SK-N-SH (cell line): ENCODE measurements around the gene AK6. TPM values are rescaled to one million over a fixed set of nuclear protein-coding genes. Genes with fewer than 3 reads are reported as not detected.

Experiments used
- CTCF ChIA-PET: fragments of 300-600, 350-600 bp; formaldehyde crosslinking; extraction: SDS; loops from one replicate; lab custom pipeline; 2021; lab: Yijun Ruan, JAX
- POLR2A ChIA-PET: fragments of 350-600 bp; sonication (Branson Sonifier 250); formaldehyde crosslinking; extraction: SDS; loops from one replicate; lab custom pipeline; 2020; ENCODE audit warnings: antibody characterized with exemption, inconsistent platforms; lab: Yijun Ruan, JAX
- DNase-seq: peaks from one replicate; pipeline ENCODE4 v3.0.0; 2012
- H2AFZ ChIP-seq: fragments of 200-600 bp; sonication (generic); 2 replicates; pipeline ENCODE4 v1.8.1; 2016; ENCODE audit warnings: antibody characterized with exemption, mild to moderate bottlenecking, low read depth
- H3F3A ChIP-seq: fragments of 200-600 bp; sonication (generic); replicated peaks from 2 replicates; pipeline ENCODE3; 2016; ENCODE audit warnings: antibody characterized with exemption, mild to moderate bottlenecking; ENCODE audit not compliant: insufficient read depth
- H3K27ac ChIP-seq, 2 experiments: fragments of 200-500 bp in 1 of 2; fragments of 200-600 bp in 1 of 2; sonication (Bioruptor generic) in 1 of 2; sonication (generic), shearing (Covaris generic) in 1 of 2; 2 replicates each; pipeline versions ENCODE4 v1.5.1 to v1.6.1; 2014 to 2016; ENCODE audit warnings: low read depth in 2 of 2, inconsistent platforms in 1 of 2, low read length in 1 of 2, mild to moderate bottlenecking in 1 of 2, mixed read lengths in 1 of 2
- H3K27me3 ChIP-seq: fragments of 200-600 bp; sonication (generic), shearing (Covaris generic); 2 replicates; pipeline ENCODE4 v1.6.1; 2016; ENCODE audit warnings: mixed run types; ENCODE audit not compliant: insufficient read depth
- H3K36me3 ChIP-seq, 2 experiments: fragments of 200-500 bp in 1 of 2; fragments of 200-600 bp in 1 of 2; sonication (Bioruptor generic) in 1 of 2; sonication (generic) in 1 of 2; replicated peaks in 1 of 2; 2 replicates each; pipeline versions ENCODE3 to v1.5.1; 2014 to 2016; ENCODE audit warnings: low read length in 1 of 2, mild to moderate bottlenecking in 1 of 2; ENCODE audit not compliant: insufficient read depth in 2 of 2, control insufficient read depth in 1 of 2
- H3K4me1 ChIP-seq, 2 experiments: fragments of 200-500 bp in 1 of 2; fragments of 200-600 bp in 1 of 2; sonication (Bioruptor generic) in 1 of 2; sonication (generic), shearing (Covaris generic) in 1 of 2; 2 replicates each; pipeline versions ENCODE4 v1.5.1 to v1.6.1; 2014 to 2016; ENCODE audit warnings: low read depth in 1 of 2, low read length in 1 of 2, mixed run types in 1 of 2; ENCODE audit not compliant: insufficient read depth in 2 of 2, control insufficient read depth in 1 of 2
- H3K4me2 ChIP-seq: fragments of 200-600 bp; sonication (generic), shearing (Covaris generic); 2 replicates; pipeline ENCODE4 v1.6.1; 2017; ENCODE audit warnings: mixed run types
- H3K4me3 ChIP-seq, 2 experiments: fragments of 200-500 bp in 1 of 2; fragments of 200-600 bp in 1 of 2; sonication (Bioruptor generic) in 1 of 2; sonication (generic), shearing (Covaris generic) in 1 of 2; 2 replicates each; pipeline versions ENCODE4 v1.5.1 to v1.8.1; 2014 to 2016; ENCODE audit warnings: low read depth in 2 of 2, inconsistent platforms in 1 of 2, low read length in 1 of 2, mild to moderate bottlenecking in 1 of 2, mixed read lengths in 1 of 2, moderate library complexity in 1 of 2
- H3K79me2 ChIP-seq: fragments of 200-600 bp; sonication (generic); 2 replicates; pipeline ENCODE4 v1.8.1; 2017; ENCODE audit warnings: mild to moderate bottlenecking; ENCODE audit not compliant: insufficient read depth
- H3K9ac ChIP-seq: fragments of 200-600 bp; sonication (generic); 2 replicates; pipeline ENCODE4 v1.6.1; 2017; ENCODE audit warnings: mixed run types
- H3K9me2 ChIP-seq: fragments of 200-600 bp; sonication (generic); 2 replicates; pipeline ENCODE4 v1.6.1; 2017; ENCODE audit warnings: mixed run types
- H3K9me3 ChIP-seq: fragments of 200-600 bp; sonication (generic); 2 replicates; pipeline ENCODE4 v1.6.1; 2017; ENCODE audit warnings: mixed run types, mild to moderate bottlenecking, moderate library complexity
- H4K20me1 ChIP-seq: fragments of 200-600 bp; sonication (generic); 2 replicates; pipeline ENCODE4 v1.6.1; 2017; ENCODE audit warnings: mild to moderate bottlenecking, mixed run types; ENCODE audit not compliant: insufficient read depth
- CTCF ChIP-seq: fragments of 200-600 bp; sonication (generic); IDR thresholded peaks from 2 replicates; pipeline ENCODE4 v1.6.1; 2017; ENCODE audit warnings: antibody characterized with exemption, mild to moderate bottlenecking, moderate library complexity
- ELF1 ChIP-seq: IDR thresholded peaks from 2 replicates; pipeline ENCODE4 v1.4.0; 2012
- EZH2phosphoT487 ChIP-seq: fragments of 200-600 bp; sonication (generic); IDR thresholded peaks from 2 replicates; pipeline ENCODE4 v1.6.1; 2017; ENCODE audit warnings: low read depth, mixed run types, mild to moderate bottlenecking, antibody characterized with exemption, moderate library complexity, borderline replicate concordance
- GABPA ChIP-seq: IDR thresholded peaks from 2 replicates; pipeline ENCODE4 v1.4.0; 2012; ENCODE audit warnings: low read depth, mild to moderate bottlenecking
- GATA2 ChIP-seq: sonication (generic); formaldehyde crosslinking; IDR thresholded peaks from 2 replicates; pipeline ENCODE4 v1.5.0; 2020; ENCODE audit warnings: mild to moderate bottlenecking, missing genetic modification reagents
- JUND ChIP-seq: IDR thresholded peaks from 2 replicates; pipeline ENCODE4 v1.4.0; 2012
- MAX ChIP-seq: IDR thresholded peaks from 2 replicates; pipeline ENCODE4 v1.4.0; 2012; ENCODE audit warnings: low read depth
- MEF2A ChIP-seq: IDR thresholded peaks from 2 replicates; pipeline ENCODE4 v1.4.0; 2012; ENCODE audit warnings: low read depth, borderline replicate concordance
- MXI1 ChIP-seq: IDR thresholded peaks from 2 replicates; pipeline ENCODE4 v1.6.1; 2012; ENCODE audit warnings: mild to moderate bottlenecking, low read depth, low read length, improper control_type of control experiment
- NRF1 ChIP-seq: IDR thresholded peaks from 2 replicates; pipeline ENCODE4 v1.6.1; 2012; ENCODE audit warnings: low read depth, mild to moderate bottlenecking, low read length
- PBX3 ChIP-seq: IDR thresholded peaks from 2 replicates; pipeline ENCODE4; 2012
- RCOR1 ChIP-seq: fragments of 150-350 bp; IDR thresholded peaks from 2 replicates; pipeline ENCODE4 v1.6.1; 2017; ENCODE audit warnings: antibody characterized with exemption, low read length
- REST ChIP-seq: IDR thresholded peaks from 2 replicates; pipeline ENCODE4 v1.6.1; 2012; ENCODE audit warnings: mild to moderate bottlenecking, low read depth, low read length, moderate library complexity
- SIN3A ChIP-seq: IDR thresholded peaks from 2 replicates; pipeline ENCODE4 v1.6.1; 2012; ENCODE audit warnings: low read depth, mild to moderate bottlenecking, low read length, moderate library complexity, borderline replicate concordance
- SMC3 ChIP-seq: IDR thresholded peaks from 2 replicates; pipeline ENCODE4 v1.6.1; 2012; ENCODE audit warnings: low read depth, low read length, improper control_type of control experiment
- TCF12 ChIP-seq: IDR thresholded peaks from 2 replicates; pipeline ENCODE4 v1.4.0; 2012
- TEAD4 ChIP-seq: IDR thresholded peaks from 2 replicates; pipeline ENCODE4 v1.4.0; 2012; ENCODE audit warnings: mild to moderate bottlenecking, borderline replicate concordance; ENCODE audit not compliant: insufficient read depth
- USF2 ChIP-seq: fragments of 150-350 bp; IDR thresholded peaks from 2 replicates; pipeline ENCODE4 v1.6.1; 2017; ENCODE audit warnings: antibody characterized with exemption, low read length, low read depth, borderline replicate concordance
- YY1 ChIP-seq: IDR thresholded peaks from 2 replicates; pipeline ENCODE4 v1.4.0; 2012; ENCODE audit warnings: low read depth, mild to moderate bottlenecking
- ZBTB33 ChIP-seq: IDR thresholded peaks from 2 replicates; pipeline ENCODE4 v1.4.0; 2012; ENCODE audit warnings: low read depth, borderline replicate concordance
- polyA plus RNA-seq, 3 experiments: library from polyadenylated mRNA; depleted of rRNA; stranded (reverse); fragments of >200 nt; gene quantifications; 2 replicates each; pipeline ENCODE4 v1.2.3, GENCODE V29; 2012

AK6 gene
- polyA plus RNA-seq, 1 of the 3 experiments (the other 2 are of a cell fraction) = 12.9 TPM

GRCh38 chr5:69378376-69378775 is 9.1 kb upstream of the AK6 start:
- TF ChIP-seq USF2 = no peak
- no peak for TF ChIP-seq EZH2phosphoT487
- TF ChIP-seq MXI1 = no peak
- TF ChIP-seq PBX3 = no peak
- TF ChIP-seq YY1 = no peak
- no peak for TF ChIP-seq ZBTB33
- no peak for TF ChIP-seq GATA2
- no peak for TF ChIP-seq CTCF
- TF ChIP-seq RCOR1 = no peak
- no peak for TF ChIP-seq NRF1
- TF ChIP-seq REST = no peak
- no peak for TF ChIP-seq GABPA
- no peak for TF ChIP-seq SMC3
- TF ChIP-seq ELF1 = no peak
- TF ChIP-seq TCF12 = no peak
- TF ChIP-seq MEF2A = no peak
- no peak for TF ChIP-seq MAX
- TF ChIP-seq JUND = no peak
- TF ChIP-seq SIN3A = no peak
- no peak for TF ChIP-seq TEAD4
- TF ChIP-seq, all 33 proteins: peak for 0
- peaks cover 44 to 67% of the 10 kb centered on the region in 2 experiments for H3K36me3 ChIP-seq
- H3K9me3 ChIP-seq = no peaks in the 10 kb centered on the region
- H3K9ac ChIP-seq = no peak overlapping the region
- no peak overlapping the region for H3K4me3 ChIP-seq
- no peak for DNase-seq
- H3K79me2 ChIP-seq = peaks cover 9% of the 10 kb centered on the region
- ChIA-PET CTCF (no interaction called here), POLR2A (no interaction called here)
- H3K27ac ChIP-seq = no peak overlapping the region
- no peaks in the 10 kb centered on the region for H3K9me2 ChIP-seq
- no peaks in the 10 kb centered on the region for H3K4me1 ChIP-seq
- no peaks in the 10 kb centered on the region for H3K27me3 ChIP-seq
- H4K20me1 ChIP-seq = no peaks in the 10 kb centered on the region
- peaks cover 8% of the 10 kb centered on the region for H3F3A ChIP-seq
- no peak overlapping the region for H3K4me2 ChIP-seq
- no peak overlapping the region for H2AFZ ChIP-seq
